AML-193 (cell line): ENCODE data around the gene GNB1L.

Source experiments
- DNase-seq, 2 experiments: peaks; one replicate each; lab custom pipeline; 2025; lab: John Stamatoyannopoulos, UW

Gene GNB1L

GRCh38 chr22:19876314-19876940, 21.8 kb upstream of the GNB1L start:
- no peak for DNase-seq

GRCh38 chr22:19875531-19876313, 21.0 kb upstream of the GNB1L start:
- DNase-seq, result no peak

- DNase-seq, result no peak
These were observed 20.4 kb upstream of the GNB1L start for GRCh38 chr22:19875061-19875530.

- DNase-seq, result no peak
These were observed 19.8 kb upstream of the GNB1L start for GRCh38 chr22:19874307-19875060.

GRCh38 chr22:19873960-19874306, 19.3 kb upstream of the GNB1L start:
- no peak for DNase-seq

- no peak for DNase-seq
These were observed 18.7 kb upstream of the GNB1L start for GRCh38 chr22:19873138-19873959.

GRCh38 chr22:19872779-19873137, 18.1 kb upstream of the GNB1L start:
- no peak for DNase-seq

GRCh38 chr22:19871845-19872778, 17.4 kb upstream of the GNB1L start:
- DNase-seq, result no peak

- DNase-seq, result no peak
These were observed 16.6 kb upstream of the GNB1L start for GRCh38 chr22:19871023-19871844.

GRCh38 chr22:19870153-19871022, 15.7 kb upstream of the GNB1L start:
- no peak for DNase-seq

- DNase-seq, result no peak
These were observed 15.0 kb upstream of the GNB1L start for GRCh38 chr22:19869497-19870152.

- DNase-seq, result no peak
These were observed 14.2 kb upstream of the GNB1L start for GRCh38 chr22:19868773-19869471.

- DNase-seq, result no peak
These were observed 13.7 kb upstream of the GNB1L start for GRCh38 chr22:19868333-19868732.

- DNase-seq, result no peak
These were observed 12.9 kb upstream of the GNB1L start for GRCh38 chr22:19867617-19868016.

- no peak for DNase-seq
These were observed 12.0 kb upstream of the GNB1L start for GRCh38 chr22:19866665-19867009.

GRCh38 chr22:19865141-19865829, 10.6 kb upstream of the GNB1L start:
- no peak for DNase-seq

- no peak for DNase-seq
These were observed 9.9 kb upstream of the GNB1L start for GRCh38 chr22:19864538-19865106.
